Prostate gland (tissue), 2 donors: ENCODE results near the gene JAK1.

Experiments
- POLR2AphosphoS5 ChIP-seq: sonication (generic); formaldehyde crosslinking; IDR thresholded peaks from one replicate; pipeline ENCODE4 v1.6.1; 2017; ENCODE audit warnings: antibody characterized with exemption
- TF ChIP-seq, protein P1 (sequence below), 4 experiments: fragments of 200-600 bp in 2 of 4; fragments of 450-650 bp in 2 of 4; sonication (generic) in 2 of 4; IDR thresholded peaks; 1 replicate in 3 of 4; 2 replicates in 1 of 4; pipeline ENCODE4 v1.5.1; 2016 to 2019; ENCODE audit warnings: antibody characterized with exemption in 4 of 4, mild to moderate bottlenecking in 2 of 4, moderate library complexity in 2 of 4

DNA sequence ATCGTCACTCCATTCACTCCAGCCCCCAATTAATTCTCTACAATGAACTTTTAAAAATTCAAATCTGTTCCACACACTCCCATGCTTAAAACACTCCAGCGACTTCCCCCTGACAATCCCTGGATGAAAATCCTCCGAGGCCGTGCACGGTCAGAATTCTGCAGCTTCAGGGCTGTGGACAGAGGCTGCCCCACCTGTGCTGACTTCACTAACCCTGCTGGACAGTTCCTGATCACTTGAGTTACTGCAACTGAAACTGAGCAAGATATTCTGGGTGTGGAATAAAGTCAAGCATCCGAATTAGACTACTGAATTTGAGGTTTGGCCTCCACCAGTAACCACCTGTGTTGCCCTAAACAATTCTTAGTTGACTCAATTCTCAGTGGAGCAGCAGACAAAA is 1.0 kb upstream of the JAK1 start:
- TF ChIP-seq, protein P1, sequence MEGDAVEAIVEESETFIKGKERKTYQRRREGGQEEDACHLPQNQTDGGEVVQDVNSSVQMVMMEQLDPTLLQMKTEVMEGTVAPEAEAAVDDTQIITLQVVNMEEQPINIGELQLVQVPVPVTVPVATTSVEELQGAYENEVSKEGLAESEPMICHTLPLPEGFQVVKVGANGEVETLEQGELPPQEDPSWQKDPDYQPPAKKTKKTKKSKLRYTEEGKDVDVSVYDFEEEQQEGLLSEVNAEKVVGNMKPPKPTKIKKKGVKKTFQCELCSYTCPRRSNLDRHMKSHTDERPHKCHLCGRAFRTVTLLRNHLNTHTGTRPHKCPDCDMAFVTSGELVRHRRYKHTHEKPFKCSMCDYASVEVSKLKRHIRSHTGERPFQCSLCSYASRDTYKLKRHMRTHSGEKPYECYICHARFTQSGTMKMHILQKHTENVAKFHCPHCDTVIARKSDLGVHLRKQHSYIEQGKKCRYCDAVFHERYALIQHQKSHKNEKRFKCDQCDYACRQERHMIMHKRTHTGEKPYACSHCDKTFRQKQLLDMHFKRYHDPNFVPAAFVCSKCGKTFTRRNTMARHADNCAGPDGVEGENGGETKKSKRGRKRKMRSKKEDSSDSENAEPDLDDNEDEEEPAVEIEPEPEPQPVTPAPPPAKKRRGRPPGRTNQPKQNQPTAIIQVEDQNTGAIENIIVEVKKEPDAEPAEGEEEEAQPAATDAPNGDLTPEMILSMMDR (IDR thresholded peaks at IDR 0.05) = no peak
- no peak for TF ChIP-seq POLR2AphosphoS5
